ENCODE measurements around the gene UBR1.
A peak's percentile ranks its signal among the peaks of the same experiment; 100 is the strongest.
"Not testable (repeated sequence)": the region's sequence is repeated elsewhere in the genome, so short reads cannot be mapped to it uniquely, and the experiment has no call there.

Gene UBR1

DNA sequence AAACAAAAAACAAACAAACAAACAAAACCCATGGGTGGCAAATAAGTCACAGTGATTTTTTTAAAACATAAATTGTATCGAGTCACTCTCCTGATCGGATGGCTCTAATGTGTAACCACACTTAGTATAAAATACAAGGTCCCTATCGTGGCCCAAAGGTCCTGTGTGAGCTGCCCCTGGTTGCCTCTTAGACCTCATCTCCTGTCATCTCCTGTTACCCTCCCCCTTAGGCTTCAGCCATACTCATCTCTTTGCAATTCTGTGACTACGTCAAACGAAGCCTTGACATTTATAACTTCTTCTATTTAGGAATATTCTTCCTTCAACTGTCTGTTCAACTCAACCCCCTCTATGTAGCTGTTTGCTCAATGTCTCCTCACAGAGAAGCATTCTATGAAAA, 141.4 kb downstream of the UBR1 start:
- DNase-seq: no peak

DNA sequence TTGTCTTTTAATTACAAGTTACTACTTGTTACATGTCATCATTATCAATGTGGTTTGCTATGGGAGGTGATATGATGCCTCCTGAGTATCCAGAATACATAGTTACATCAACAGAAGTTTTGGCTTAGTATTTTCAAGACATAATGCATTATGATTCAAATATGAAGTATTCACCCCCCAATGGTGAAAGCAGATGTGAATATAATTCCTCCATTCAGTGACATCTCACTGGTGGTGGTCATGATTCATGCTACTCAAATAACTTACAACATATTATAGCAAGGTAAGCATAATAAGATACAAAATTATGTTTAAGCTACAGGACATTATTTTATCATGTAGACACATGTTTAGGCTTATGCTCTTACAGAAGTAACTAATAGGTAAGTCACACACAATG, 150.3 kb downstream of the UBR1 start:
- DNase-seq: no peak

DNA sequence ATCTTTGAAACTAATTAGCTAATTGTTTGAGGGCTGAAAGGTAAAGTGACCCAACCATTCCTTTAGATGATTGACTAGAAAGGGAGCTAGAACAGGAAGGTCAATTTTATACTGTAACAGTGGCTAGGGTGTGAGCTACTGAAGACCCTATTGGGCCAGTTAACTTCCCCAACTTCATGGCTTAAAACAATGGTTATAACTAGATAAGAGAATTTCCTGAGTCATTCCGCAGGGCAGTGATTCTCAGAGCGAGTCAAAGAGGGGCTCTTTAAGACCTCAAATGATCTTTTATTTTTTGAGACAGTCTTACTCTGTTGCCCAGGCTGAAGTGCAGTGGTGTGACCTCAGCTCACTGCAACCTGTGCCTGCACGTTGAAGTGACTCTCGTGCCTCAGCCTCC, 151.5 kb downstream of the UBR1 start:
- no peak for DNase-seq

DNA sequence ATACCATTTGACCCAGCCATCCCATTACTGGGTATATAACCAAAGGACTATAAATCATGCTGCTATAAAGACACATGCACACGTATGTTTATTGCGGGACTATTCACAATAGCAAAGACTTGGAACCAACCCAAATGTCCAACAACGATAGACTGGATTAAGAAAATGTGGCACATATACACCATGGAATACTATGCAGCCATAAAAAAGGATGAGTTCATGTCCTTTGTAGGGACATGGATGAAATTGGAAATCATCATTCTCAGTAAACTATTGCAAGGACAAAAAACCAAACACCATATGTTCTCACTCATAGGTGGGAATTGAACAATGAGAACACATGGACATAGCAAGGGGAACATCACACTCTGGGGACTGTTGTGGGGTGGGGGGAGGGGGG, 156.9 kb downstream of the UBR1 start:
- DNase-seq: not testable (repeated sequence)

DNA sequence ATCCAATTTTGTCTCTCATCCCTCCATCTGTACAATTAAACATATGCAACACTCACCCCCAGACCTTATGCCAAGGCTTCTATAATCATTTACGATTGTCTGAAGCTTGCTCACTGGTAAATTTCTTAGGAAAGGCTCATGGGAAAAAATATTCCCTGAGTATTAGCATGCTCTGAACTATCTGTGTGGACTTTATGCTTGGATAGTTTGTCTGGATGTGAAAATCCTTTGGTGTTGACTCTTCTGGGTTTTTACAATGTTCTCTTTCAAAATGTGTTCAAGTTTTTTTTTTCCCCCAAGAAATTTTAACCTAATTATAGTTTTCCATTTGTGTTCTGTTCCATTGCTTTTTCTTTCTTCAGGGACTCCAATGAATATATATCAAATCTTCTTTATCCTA, 165.3 kb downstream of the UBR1 start:
- no peak for DNase-seq

DNA sequence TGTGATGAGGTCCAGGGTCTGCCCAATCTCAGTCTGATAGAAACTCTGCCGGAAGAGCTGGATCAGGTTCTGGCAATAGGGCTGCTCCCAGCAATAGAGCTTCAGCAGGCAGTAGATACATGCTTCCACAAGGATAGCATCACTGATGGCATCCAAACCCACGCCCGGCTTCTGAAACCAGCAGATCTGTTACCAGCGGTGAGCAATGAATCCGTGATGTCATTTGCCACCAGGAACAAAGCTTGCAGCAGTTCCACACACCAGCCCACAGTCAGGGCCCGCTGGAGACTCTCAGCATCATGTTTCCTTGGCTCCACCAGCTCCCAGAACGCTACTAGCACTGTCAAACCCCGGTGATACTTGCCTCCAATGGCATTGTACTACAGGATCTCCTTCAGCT, 166.0 kb downstream of the UBR1 start:
- DNase-seq: no peak

DNA sequence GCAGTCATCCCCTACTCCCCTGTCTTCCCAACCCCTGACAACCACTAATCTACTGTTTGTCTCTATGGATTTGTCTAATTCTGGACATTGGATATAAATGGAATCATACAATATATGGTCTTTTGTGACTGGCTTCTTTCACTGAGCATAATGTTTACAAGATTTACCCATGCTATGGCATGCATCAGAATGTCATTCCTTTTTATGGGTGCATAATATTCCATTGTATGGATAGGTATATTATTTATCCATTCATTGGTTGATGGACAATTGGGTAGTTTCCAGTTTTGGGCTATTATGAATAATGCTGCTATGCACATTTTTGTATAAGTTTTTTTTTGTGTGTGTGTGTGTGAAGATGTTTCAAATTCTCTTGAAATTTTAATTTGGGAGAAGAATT, 168.7 kb downstream of the UBR1 start:
- DNase-seq: no peak

DNA sequence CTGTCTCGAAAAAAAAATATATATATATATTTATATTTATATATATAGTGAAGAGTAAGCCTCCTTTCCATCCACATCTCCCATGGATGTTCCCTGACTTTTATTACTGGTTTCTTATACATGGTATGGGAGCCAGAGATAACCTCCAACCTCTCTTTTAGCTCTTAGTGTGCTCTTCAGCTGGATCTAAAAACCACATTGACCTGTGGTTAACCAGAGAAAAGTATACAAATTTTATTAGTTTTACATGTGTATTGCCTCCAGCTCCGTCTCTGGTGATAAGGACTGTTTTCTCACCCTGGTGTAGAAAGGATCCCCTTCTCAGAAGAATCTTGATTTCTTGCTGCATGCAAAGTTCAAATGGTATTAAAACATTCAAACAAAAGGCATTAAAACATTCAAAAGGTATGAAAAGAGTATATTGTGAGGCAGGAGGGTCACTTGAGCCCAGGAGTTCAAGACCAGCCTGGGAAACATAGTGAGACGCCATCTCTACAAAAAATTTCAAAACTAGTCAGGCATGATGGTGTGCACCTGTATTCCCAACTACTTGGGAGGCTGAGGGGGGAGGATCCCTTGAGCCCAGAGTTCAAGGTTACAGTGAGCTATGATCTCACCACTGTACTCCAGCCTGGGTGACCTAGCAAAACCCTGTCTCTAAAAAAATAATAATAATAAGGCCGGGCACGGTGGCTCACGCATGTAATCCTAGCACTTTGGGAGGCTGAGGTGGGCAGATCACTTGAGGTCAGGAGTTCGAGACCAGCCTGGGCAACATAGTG, 171.8 kb downstream of the UBR1 start:
- DNase-seq: no peak

DNA sequence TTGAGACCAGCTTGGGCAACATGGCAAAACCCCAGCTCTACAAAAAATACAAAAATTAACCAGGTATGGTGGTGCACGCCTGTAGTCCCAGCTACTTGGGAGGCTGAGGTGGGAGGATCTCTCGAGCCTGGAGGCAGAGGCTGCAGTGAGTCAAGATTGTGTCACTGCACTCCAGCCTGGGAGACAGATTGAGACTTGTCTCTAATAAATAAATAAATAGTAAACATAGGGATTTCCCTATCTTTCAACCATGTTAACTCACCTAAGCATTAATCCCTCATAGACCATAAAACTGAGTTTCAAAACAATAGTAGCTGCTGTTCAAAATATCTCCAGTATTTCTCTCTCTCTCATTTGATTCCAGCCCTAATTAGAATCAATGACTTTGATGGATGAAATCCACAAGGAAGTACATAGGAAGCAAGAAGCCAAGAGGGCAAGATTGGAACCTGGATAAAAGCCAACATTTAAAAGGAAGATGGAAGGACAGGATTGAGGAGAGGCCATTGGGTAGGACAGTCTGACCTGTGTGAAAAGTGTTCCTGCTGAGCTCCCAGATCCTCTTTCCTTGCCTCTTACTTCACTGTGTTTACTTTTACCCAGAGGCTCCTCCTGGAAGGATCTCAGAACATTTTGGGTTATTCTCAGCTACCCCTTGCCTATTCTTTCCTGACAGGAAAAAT, 172.9 kb downstream of the UBR1 start:
- DNase-seq: no peak

DNA sequence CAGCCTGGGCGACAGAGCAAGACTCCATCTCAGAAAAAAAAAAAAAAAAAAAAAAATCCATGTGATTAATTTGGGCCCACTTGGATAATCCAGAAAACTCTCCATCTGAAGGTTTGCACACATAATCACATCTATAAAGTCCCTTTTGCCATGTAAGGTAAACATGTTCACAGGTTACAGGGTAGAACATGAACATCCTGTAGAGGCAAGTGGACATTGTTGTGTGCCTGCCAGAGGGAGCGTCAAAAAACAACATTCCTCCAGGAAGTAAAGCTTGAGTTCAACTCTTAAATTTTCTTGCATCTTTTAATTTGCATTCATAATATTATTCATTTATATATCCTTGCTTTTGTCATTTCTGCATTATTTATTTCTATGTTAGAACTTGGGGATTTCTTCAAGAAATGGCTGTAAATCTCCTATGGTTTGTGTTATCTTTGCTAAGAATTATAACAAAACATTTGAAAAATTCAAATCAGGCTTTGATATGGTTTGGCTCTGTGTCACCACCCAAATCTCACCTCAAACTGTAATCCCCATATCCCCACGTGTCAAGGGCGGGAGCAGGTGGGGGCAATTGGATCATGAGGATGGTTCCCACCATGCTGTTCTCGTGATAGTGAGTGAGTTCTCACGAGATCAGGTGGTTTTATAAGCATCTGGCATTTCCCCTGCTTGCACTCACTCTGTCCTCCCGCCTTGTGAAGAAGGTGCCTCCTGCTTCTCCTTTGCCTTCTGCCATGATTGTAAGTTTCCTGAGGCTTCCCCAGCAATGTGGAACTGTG, 173.9 kb downstream of the UBR1 start:
- no peak for DNase-seq

DNA sequence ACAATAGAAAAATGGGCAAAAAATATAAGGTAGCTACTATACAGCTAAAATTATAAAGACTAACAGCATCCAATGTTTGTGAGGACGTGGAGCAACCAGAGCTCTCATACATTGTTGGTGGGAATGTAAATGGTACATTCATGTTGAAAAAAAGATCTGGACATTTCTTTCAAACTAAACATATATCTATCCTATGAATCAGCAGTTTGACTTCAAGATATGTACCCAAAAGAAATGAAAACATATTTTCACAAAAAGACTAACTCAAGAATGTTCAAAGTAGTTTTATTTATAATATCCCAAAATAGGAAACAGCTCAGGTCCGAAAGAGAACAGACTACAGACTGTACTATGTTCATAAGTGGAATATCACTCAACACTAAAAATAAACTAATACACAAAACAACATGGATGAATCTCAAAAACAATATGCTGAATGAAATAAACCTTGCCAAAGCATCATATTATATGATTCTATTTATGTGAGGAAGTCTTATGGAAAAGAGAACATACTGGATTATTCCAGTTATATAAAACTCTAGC, 176.5 kb downstream of the UBR1 start:
- no peak for DNase-seq

DNA sequence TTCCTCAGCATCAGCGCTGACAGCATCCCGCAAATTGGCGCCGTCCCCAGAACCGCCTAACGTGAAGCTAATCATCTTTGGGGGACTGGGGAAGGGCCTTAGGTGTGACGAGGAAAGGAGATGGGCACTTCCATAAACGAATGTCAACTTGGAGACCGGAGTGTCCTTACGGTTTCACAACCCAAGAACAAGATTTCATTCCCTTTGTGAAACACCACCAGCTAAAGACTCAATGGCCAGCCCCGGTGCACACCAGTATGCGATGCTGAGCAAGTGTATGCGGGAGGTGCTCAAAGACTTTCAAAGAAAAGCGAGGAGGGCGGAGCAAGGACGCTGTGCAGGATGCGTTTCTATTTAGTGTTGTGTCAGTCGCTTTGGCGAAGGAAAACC, 184.5 kb downstream of the UBR1 start:
- DNase-seq: peak in 4 of 5 donors; percentile 6 to 53 (median 28)

DNA sequence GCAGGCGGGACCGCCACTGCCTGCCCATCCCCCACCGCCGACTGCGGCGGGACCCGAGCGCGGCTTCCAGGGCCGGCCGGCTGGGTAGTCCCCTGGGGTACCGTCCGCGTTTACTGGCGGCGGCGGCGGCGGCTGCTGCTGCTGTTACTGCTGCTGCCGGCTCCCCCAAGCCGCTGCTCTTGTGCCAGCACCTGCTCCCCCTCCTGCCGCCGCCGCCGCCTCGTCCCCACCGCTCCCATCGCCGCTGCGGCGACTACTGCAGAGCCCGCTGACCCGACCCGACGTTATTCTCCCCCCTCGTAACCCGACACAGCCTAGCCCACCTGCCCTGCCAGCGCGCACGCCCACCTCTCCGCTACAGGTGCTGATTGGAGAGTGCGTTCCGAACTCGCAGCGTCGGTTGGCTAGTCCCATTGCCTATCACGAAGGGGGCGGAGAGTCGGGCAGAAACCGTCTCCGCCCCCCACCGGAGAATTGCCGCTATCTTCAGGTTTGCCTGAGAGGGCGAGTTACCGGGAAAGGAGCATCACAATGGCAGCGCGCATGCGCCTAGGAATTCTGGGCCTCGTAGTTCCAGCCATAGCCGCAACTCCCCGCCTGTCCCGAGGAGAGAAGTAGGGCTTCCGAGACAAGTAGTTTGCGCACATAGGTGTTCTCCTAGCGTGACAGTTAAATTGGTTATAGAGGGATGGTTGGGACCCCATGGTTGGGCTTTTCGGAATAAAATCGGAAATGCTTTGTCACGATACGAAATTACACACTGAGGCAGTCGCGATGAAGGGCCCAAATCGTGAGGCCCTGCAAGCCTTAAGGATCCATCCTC, 185.1 kb downstream of the UBR1 start, which contains the start of gene TTBK2:
Gene TTBK2 (minus strand): TSS at position 260 of the 823 bp plus-strand sequence. CDS start 42,161 bp downstream, outside the sequence.
- DNase-seq: peak; percentile 96 to 98 (median 97)

DNA sequence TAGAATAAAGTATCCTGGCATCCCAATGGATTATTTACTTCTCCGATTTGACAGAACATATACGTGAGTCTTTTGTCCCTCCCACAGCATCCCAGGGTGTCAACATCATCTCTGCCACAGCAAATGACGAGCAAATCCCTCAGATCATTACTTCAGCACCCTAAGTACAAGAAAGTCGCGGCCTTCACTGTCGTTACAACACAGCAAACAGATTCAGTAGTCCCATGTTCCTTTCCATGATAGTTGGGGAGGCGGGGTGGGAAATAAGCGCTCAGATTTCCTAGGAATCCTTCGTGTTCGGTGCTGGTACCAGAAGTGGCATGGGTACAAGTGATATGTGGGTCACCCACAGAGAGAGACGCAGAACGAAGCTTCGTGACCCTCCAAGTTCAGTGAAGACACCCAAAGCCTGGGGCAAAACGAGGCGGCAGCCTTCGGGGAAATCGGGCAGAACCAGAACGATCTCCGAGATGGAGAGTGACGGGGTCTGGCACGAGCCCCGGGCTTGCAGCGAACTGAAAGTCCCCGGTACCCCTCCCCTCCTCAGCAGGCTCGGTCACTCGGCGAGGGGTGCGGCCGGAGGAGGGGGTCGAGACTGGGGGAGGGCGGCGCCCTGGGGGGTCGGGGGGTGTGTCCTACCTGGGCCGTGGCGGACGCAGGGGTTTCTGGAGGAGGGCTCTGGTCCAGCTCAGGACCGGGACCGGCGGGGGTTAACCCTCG, 185.9 kb downstream of the UBR1 start:
- DNase-seq: peak in 4 of 5 donors; percentile 17 to 44 (median 30)

DNA sequence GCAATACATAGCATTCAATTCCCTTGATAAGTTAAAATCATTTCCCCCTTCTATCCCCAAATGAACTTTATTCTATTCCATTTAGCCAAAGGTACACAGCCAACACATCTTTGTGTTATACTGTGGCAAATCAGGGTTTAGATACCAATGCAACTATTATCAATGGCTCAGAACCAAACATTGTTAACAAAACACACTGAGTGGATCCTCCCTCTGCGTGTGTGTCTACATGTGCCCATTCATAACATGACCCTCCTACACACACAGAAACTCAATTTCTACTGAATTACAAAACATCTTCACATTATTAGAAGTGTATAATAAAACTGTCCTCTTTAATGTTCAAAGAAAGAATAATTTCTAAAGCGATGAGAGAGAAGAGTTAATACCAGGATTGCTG, 186.5 kb downstream of the UBR1 start:
- no peak for DNase-seq

DNA sequence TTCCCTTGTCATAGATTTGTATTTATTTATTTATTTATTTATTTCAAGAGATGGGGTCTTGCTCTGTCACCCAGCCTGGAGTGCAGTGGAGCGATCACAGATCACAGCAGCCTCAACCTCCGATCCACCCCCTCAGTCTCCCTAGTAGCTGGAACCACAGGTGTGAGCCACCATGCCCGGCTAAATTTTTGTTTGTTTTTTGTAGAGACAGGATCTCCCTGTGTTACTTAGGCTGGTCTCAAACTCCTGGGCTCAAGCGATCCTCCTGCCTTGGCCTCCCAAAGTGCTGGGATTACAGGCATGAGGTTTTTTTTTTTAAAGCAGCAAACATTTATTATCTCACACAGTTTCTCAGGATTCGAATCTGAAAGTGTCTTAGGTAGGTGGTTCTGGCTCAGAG, 187.8 kb downstream of the UBR1 start:
- DNase-seq: no peak

DNA sequence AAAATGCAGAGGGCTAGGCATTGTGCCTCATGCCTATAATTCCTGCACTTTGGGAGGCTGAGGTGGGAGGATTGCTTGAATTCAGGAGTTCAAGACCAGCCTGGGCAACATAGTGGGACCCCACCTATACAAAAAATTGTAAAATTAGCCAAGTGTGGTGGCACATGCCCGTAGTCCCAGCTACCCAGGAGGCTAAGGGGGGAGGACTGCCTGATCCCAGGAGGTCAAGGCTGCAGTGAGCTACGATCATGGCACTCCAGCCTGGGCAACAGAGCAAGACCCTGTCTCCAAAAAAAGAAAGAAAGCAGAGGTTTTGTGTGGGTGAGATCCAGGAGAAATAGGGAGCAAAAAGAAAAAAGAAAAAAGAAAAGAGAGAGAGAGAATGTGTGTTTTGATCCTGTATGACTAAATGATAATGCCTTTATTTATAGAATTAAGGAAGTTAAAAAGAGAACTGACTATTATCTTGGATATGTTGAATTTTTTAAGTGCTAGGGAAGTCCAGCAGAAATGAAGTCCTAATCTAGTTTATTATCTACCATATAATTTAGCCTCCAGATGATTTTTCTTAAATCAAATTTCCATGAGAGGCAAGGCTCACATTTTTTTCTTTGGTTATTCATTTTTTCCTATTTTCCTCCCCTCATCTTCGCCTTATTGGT, 190.1 kb downstream of the UBR1 start:
- DNase-seq: no peak

DNA sequence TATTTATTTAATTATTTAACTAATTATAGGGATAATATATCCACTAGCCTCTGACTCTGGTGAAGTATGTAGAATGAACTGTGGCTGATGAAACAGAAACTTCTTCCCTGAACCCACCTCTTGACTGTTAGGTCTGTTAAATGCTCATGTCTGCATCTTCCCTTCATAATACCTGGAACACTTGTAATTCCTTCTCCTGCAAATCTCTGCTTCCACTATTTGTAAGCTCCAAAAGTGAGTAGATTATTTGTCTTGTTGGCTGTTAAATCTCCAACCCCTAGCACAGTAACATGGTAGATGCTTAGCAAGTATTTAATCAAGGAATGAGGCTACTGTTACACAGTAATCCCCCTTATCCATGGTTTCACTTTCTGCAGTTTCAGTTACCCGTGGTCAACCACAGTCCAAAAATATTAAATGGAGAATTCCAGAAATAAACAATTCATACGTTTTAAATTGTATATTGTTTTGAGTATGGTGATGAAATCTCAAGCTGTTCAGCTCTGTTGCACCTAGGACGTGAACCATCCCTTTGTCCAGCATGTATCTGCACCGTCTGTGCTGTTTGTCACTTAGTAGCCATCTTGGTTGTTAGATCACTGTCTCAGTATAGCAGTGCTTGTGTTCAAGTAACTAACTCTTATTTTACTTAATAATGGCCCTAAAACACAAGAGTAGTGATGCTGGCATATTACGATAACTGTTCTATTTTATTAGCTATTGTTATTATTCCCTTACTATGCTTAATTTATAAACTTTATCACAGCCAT, 190.9 kb downstream of the UBR1 start:
- no peak for DNase-seq

DNA sequence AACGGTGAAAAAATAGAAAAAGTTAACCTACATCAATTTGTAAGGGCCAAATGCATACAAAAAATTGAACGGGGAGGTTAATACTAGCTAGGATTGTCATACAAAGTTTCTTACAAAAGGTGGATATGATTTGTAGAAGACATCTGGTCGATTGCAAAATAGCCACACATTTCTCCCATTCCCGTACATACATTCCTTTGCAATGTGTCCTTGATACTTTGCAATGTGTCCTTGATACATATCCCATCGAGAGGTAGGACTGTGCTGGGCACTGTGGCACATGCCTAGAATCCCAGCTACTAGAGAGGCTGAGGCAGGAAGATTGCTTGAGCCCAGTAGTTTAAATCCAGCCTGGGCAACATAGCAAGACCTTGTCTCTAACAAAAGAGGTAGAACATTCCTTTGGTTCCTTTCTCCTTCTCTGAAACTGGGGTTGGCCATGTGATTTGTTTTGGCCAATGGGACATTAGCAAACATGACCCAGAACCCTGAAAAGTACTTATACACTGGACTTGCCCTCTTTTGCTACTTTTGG, 194.7 kb downstream of the UBR1 start:
- DNase-seq: no peak

DNA sequence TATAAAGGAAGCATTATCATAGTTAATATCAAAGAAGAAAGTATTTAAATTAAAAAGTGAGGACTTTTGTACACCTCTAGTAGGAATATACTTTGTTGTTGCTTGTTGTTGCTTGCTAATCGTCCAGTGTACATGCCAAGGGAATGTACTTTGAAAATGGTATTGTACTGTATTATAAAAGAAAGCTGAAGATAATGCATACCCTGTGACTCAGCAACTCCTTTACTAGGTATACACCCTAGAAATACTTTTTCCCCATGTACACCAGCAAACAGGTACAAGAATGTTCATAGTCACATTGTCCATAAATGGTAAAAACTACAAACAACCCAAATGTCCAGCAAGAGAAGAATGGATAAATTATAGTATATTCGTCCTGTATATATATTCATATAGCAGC, 197.3 kb downstream of the UBR1 start:
- DNase-seq: no peak

Data from T-helper 1 cell (primary cell).